HG02840 (cell line): ENCODE data around the gene ADAMTSL1.

Source experiments
- ATAC-seq: cut with Tn5 transposase; IDR thresholded peaks from one replicate; pipeline ENCODE4 v1.9.1; 2021; ENCODE audit warnings: mild to moderate bottlenecking, moderate library complexity, moderate number of reproducible peaks; ENCODE audit not compliant: unreplicated experiment, low FRiP score

ADAMTSL1 gene

GRCh38 chr9:18791074-18791473 is 317.1 kb downstream of the ADAMTSL1 start:
- ATAC-seq, result no peak

- ATAC-seq, result no peak
Measured at GRCh38 chr9:18793122-18793521, 319.2 kb downstream of the ADAMTSL1 start.

GRCh38 chr9:18795947-18796671 is 322.2 kb downstream of the ADAMTSL1 start:
- ATAC-seq, result no peak

GRCh38 chr9:18796696-18797270 is 322.8 kb downstream of the ADAMTSL1 start:
- no peak for ATAC-seq

GRCh38 chr9:18798106-18798505 is 324.2 kb downstream of the ADAMTSL1 start:
- ATAC-seq, result no peak

GRCh38 chr9:18798508-18799290 is 324.7 kb downstream of the ADAMTSL1 start:
- no peak for ATAC-seq

- no peak for ATAC-seq
Measured at GRCh38 chr9:18799428-18799827, 325.5 kb downstream of the ADAMTSL1 start.

GRCh38 chr9:18800579-18800978 is 326.6 kb downstream of the ADAMTSL1 start:
- no peak for ATAC-seq

- no peak for ATAC-seq
Measured at GRCh38 chr9:18805386-18805785, 331.4 kb downstream of the ADAMTSL1 start.

- no peak for ATAC-seq
Measured at GRCh38 chr9:18806232-18807080, 332.5 kb downstream of the ADAMTSL1 start.

GRCh38 chr9:18810581-18810980 is 336.6 kb downstream of the ADAMTSL1 start:
- no peak for ATAC-seq

GRCh38 chr9:18811171-18811570 is 337.2 kb downstream of the ADAMTSL1 start:
- ATAC-seq, result no peak

GRCh38 chr9:18819418-18819817 is 345.5 kb downstream of the ADAMTSL1 start:
- ATAC-seq, result no peak

- no peak for ATAC-seq
Measured at GRCh38 chr9:18820566-18821095, 346.7 kb downstream of the ADAMTSL1 start.

- no peak for ATAC-seq
Measured at GRCh38 chr9:18821788-18822187, 347.8 kb downstream of the ADAMTSL1 start.

- no peak for ATAC-seq
Measured at GRCh38 chr9:18822850-18823249, 348.9 kb downstream of the ADAMTSL1 start.

- no peak for ATAC-seq
Measured at GRCh38 chr9:18824095-18824666, 350.2 kb downstream of the ADAMTSL1 start.

- no peak for ATAC-seq
Measured at GRCh38 chr9:18825656-18826170, 351.8 kb downstream of the ADAMTSL1 start.

GRCh38 chr9:18826248-18826647 is 352.3 kb downstream of the ADAMTSL1 start:
- ATAC-seq, result no peak

- no peak for ATAC-seq
Measured at GRCh38 chr9:18829066-18829465, 355.1 kb downstream of the ADAMTSL1 start.
